GM12891 (cell line): ENCODE measurements around the gene HIPK2.

Source experiments
- PAX5 ChIP-seq: IDR thresholded peaks from 2 replicates; pipeline ENCODE4 v1.6.1; 2011; ENCODE audit warnings: low read length, moderate library complexity, mild to moderate bottlenecking; ENCODE audit not compliant: insufficient read depth, severe bottlenecking
- POLR2A ChIP-seq: IDR thresholded peaks from 2 replicates; pipeline ENCODE4 v1.6.1; 2011; ENCODE audit warnings: low read depth, low read length, control low read depth
- POLR2AphosphoS5 ChIP-seq: IDR thresholded peaks from 2 replicates; pipeline ENCODE4 v1.6.1; 2011; ENCODE audit warnings: low read depth, low read length, control low read depth
- POU2F2 ChIP-seq: IDR thresholded peaks from 2 replicates; pipeline ENCODE4 v1.6.1; 2011; ENCODE audit warnings: low read depth, mild to moderate bottlenecking, control low read depth, low read length, moderate library complexity
- SPI1 ChIP-seq: IDR thresholded peaks from 2 replicates; pipeline ENCODE4 v1.6.1; 2011; ENCODE audit warnings: low read depth, low read length, control low read depth
- TAF1 ChIP-seq: IDR thresholded peaks from 2 replicates; pipeline ENCODE4 v1.6.1; 2011; ENCODE audit warnings: low read depth, low read length, control low read depth

GRCh38 chr7:139750459-139751095 is 27.2 kb downstream of the HIPK2 start:
- TF ChIP-seq POLR2A (no peak), TAF1 (no peak), POLR2AphosphoS5 (no peak), PAX5 (no peak), POU2F2 (no peak), SPI1 (no peak)
